ENCODE results near the gene UBE2G2.

- TF ChIP-seq, protein P1, sequence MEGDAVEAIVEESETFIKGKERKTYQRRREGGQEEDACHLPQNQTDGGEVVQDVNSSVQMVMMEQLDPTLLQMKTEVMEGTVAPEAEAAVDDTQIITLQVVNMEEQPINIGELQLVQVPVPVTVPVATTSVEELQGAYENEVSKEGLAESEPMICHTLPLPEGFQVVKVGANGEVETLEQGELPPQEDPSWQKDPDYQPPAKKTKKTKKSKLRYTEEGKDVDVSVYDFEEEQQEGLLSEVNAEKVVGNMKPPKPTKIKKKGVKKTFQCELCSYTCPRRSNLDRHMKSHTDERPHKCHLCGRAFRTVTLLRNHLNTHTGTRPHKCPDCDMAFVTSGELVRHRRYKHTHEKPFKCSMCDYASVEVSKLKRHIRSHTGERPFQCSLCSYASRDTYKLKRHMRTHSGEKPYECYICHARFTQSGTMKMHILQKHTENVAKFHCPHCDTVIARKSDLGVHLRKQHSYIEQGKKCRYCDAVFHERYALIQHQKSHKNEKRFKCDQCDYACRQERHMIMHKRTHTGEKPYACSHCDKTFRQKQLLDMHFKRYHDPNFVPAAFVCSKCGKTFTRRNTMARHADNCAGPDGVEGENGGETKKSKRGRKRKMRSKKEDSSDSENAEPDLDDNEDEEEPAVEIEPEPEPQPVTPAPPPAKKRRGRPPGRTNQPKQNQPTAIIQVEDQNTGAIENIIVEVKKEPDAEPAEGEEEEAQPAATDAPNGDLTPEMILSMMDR (IDR thresholded peaks at IDR 0.05), result no peak
- TF ChIP-seq POLR2AphosphoS5 (IDR thresholded peaks at IDR 0.05), result no peak
These were observed 3.8 kb downstream of the UBE2G2 start for GRCh38 chr21:44797775-44798174.
